Fibroblast of villous mesenchyme (primary cell): ENCODE data around the gene HSF5. TPM values are rescaled to one million over a fixed set of nuclear protein-coding genes. Genes with fewer than 3 reads are reported as not detected.

Source experiments
- DNase-seq: peaks from one replicate; pipeline ENCODE4 v3.0.0-alpha.2; 2010; ENCODE audit warnings: low read depth
- H3K4me3 ChIP-seq: 2 replicates; pipeline ENCODE4 v1.5.1; 2011; ENCODE audit warnings: low read depth, mild to moderate bottlenecking, low read length
- total RNA-seq: library from RNA; depleted of rRNA; stranded (reverse); fragments of >200 nt; gene quantifications from 2 replicates; pipeline ENCODE4 v1.2.3, GENCODE V29; 2012
- TF ChIP-seq, protein P1 (sequence below): IDR thresholded peaks from 2 replicates; pipeline ENCODE4 v1.5.1; 2012; ENCODE audit warnings: low read depth, mild to moderate bottlenecking, low read length; ENCODE audit not compliant: insufficient read depth

HSF5 gene
- total RNA-seq, 1 donor = under 0.01 TPM

DNA sequence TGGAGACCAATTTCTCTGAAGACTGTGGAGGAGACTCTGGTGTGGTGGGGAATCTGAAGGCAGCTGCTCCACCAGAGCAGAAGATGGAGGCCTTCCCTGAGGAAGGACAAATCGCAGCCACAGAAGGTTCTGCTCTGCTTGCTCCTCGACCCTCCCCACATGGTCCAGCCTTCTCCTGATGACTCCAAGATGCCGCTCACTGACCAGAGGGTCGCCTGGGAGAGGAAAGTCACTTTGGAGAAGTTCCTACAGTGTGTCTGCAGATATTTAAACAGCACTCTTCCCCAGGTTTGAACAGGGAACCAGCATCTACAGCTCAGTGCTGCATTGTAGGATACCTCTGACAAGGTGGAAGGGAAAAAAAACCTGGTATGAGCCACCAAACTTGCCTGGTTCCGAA lies 115.2 kb downstream of the HSF5 start:
- no peak for DNase-seq
- H3K4me3 ChIP-seq = no peak overlapping the region
- TF ChIP-seq, protein P1, sequence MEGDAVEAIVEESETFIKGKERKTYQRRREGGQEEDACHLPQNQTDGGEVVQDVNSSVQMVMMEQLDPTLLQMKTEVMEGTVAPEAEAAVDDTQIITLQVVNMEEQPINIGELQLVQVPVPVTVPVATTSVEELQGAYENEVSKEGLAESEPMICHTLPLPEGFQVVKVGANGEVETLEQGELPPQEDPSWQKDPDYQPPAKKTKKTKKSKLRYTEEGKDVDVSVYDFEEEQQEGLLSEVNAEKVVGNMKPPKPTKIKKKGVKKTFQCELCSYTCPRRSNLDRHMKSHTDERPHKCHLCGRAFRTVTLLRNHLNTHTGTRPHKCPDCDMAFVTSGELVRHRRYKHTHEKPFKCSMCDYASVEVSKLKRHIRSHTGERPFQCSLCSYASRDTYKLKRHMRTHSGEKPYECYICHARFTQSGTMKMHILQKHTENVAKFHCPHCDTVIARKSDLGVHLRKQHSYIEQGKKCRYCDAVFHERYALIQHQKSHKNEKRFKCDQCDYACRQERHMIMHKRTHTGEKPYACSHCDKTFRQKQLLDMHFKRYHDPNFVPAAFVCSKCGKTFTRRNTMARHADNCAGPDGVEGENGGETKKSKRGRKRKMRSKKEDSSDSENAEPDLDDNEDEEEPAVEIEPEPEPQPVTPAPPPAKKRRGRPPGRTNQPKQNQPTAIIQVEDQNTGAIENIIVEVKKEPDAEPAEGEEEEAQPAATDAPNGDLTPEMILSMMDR = no peak

DNA sequence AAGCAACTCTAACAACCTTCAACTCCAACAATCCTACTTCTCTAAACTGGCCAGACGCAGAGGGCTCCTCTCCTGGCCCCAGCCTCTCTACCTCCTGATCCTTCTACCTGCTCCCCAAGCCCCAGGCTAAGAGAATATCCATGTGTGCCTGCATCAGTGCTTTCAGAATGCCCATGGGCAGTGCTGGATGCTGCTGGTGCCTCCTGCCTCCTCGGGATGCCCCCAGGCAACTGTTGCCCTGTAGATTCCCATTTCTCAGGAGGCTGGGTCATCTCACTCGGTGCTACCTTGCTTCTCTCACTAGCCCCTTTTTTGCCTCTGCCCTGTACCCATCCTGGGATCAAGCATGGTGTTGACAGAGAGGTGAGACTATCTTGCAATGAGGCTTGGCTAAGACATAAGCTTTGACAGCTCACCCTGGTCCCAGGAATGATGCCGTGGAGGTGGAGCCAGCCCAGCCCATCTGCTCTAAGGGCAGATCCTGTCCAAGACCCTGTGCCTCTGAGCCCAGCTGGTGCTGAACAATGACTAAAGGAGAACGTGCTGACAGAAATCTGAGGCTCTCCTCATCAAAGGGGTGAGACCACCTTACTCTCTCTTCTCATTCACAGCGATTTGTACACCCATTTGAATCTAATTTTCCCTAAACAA lies 116.8 kb downstream of the HSF5 start:
- DNase-seq = no peak
- no peak overlapping the region for H3K4me3 ChIP-seq
- TF ChIP-seq, protein P1 = no peak

DNA sequence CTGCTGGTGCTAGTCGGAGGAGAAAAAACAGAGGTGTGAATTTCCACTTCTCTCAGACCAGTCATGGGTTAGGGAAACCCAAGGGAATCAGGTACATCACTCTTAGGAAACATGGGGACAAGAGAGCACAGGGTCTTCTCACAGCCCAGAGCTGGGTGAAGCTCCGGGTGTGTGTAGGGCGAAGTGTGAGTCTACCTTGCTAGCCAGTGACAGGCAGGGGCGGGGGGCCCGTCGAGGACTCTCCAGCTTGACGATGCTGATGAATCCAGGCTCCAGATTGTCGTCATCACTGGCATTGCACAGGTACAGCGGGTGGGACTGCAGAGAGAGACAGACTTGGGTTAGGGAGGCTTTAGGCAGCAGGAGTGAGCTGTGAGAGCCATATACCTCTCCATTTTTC lies 117.5 kb downstream of the HSF5 start:
- TF ChIP-seq, protein P1 = no peak
- no peak for DNase-seq
- no peak overlapping the region for H3K4me3 ChIP-seq

DNA sequence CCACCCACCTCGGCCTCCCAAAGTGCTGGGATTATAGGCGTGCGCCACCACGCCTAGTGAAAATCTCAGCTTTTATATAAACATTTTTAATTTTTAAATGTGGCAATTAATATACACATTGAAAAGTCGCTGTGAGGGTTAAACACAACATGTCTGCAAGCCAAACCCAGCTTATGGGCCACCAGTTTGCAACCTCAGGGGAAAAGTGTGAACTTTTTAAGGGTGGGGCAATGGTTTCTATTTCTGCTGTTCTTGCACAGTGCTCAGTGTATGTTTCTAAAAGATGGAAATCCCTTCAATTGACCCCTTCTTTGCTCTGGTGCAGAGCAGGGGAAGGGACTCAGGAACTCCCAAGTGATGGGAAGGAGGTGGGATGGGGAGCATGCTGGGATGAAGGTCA lies 117.9 kb downstream of the HSF5 start:
- TF ChIP-seq, protein P1 = no peak
- H3K4me3 ChIP-seq = no peak overlapping the region
- DNase-seq = no peak

Other genes with a start within 250 kb of the HSF5 start
- gene LPO, start 249.8 kb downstream of the HSF5 start, total RNA-seq = not detected in 2 replicates
- not detected in 2 replicates for gene MPO, start 207.5 kb downstream of the HSF5 start, total RNA-seq
- 0.86 and 2.3 TPM in 2 replicates for gene TSPOAP1, start 159.6 kb downstream of the HSF5 start, total RNA-seq
- gene SUPT4H1, start 136.2 kb downstream of the HSF5 start, total RNA-seq = 34.5 and 54.1 TPM in 2 replicates
- gene RNF43, start 70.9 kb downstream of the HSF5 start, total RNA-seq = not detected in 2 replicates
- 39.6 and 44.9 TPM in 2 replicates for gene MTMR4, start 26.2 kb upstream of the HSF5 start, total RNA-seq
- gene TEX14, start 203.6 kb upstream of the HSF5 start, total RNA-seq = under 0.01 and 0.43 TPM in 2 replicates
- gene RAD51C, start 204.2 kb upstream of the HSF5 start, total RNA-seq = 16.1 and 25.9 TPM in 2 replicates